HepG2 (cell line): Measurements from ENCODE around the gene EMILIN3. TPM values are rescaled to one million over a fixed set of nuclear protein-coding genes. Genes with fewer than 3 reads are reported as not detected.

Source experiments
- FOXA1 ChIP-seq, 2 experiments: fragments of 450-650 bp in 1 of 2; sonication (generic) in 1 of 2; formaldehyde crosslinking in 1 of 2; IDR thresholded peaks; 2 replicates each; pipeline versions ENCODE4 v1.4.0 to v1.6.1; 2016 to 2020; ENCODE audit warnings: missing genetic modification reagents in 1 of 2
- GABPB1 ChIP-seq: IDR thresholded peaks from 2 replicates; pipeline ENCODE4 v1.6.1; 2016; ENCODE audit warnings: mild to moderate bottlenecking, missing genetic modification reagents, moderate library complexity, missing compliant biosample characterization
- HNRNPLL ChIP-seq: fragments of 200-400 bp; formaldehyde crosslinking; IDR thresholded peaks from 2 replicates; pipeline ENCODE4 v1.6.1; 2017; ENCODE audit warnings: mild to moderate bottlenecking, low read depth, low read length; ENCODE audit not compliant: poor library complexity, severe bottlenecking
- SMAD1 ChIP-seq: sonication (generic); formaldehyde crosslinking; IDR thresholded peaks from 2 replicates; pipeline ENCODE4 v1.4.0; 2020; ENCODE audit warnings: missing genetic modification reagents, low read depth, mild to moderate bottlenecking, borderline replicate concordance
- TCF12 ChIP-seq, 2 experiments: fragments of 450-650 bp in 1 of 2; sonication (generic) in 1 of 2; formaldehyde crosslinking in 1 of 2; IDR thresholded peaks; 2 replicates each; pipeline versions ENCODE4 v1.6.1 to v1.8.0; 2017 to 2022; ENCODE audit warnings: antibody characterized with exemption in 1 of 2, mild to moderate bottlenecking in 1 of 2, missing genetic modification reagents in 1 of 2, moderate library complexity in 1 of 2
- TP53 ChIP-seq: sonication (generic); formaldehyde crosslinking; conservative IDR thresholded peaks from 2 replicates; pipeline ENCODE4 v1.4.0; 2020; ENCODE audit warnings: missing genetic modification reagents
- ZNF224 ChIP-seq: sonication (generic); formaldehyde crosslinking; IDR thresholded peaks from 2 replicates; pipeline ENCODE4 v1.5.0; 2020; ENCODE audit warnings: mild to moderate bottlenecking, missing genetic modification reagents
- ZNF543 ChIP-seq: sonication (generic); formaldehyde crosslinking; IDR thresholded peaks from 2 replicates; pipeline ENCODE4 v1.4.0; 2020; ENCODE audit warnings: mild to moderate bottlenecking, missing genetic modification reagents
- polyA plus RNA-seq, 8 experiments: library from polyadenylated mRNA; depleted of rRNA in 3 of 8; stranded (reverse) in 7 of 8; unstranded in 1 of 8; fragments of >200 nt; fragmentation: Illumina TruSeq in 4 of 8; extraction: Trizol in 4 of 8; gene quantifications; 2 replicates each; pipeline versions ENCODE4 v1.2.1 to v1.2.3, GENCODE V29; 2011 to 2016; ENCODE audit warnings: low read depth in 4 of 8, missing spikeins in 1 of 8, mixed read lengths in 1 of 8; ENCODE audit not compliant: insufficient read depth in 1 of 8
- total RNA-seq, 5 experiments: library from RNA; depleted of rRNA; stranded (reverse); fragments of >200 nt; fragmentation: Illumina TruSeq; extraction: Trizol; gene quantifications; 2 replicates each; pipeline ENCODE4 v1.2.3, GENCODE V29; 2016; ENCODE audit warnings: low read depth in 1 of 5
- TF ChIP-seq, protein P1 (sequence below): IDR thresholded peaks from 2 replicates; pipeline ENCODE4 v1.6.1; 2016; ENCODE audit warnings: mild to moderate bottlenecking, missing biosample characterization, missing genetic modification reagents
- TF ChIP-seq, protein P2 (sequence below): sonication (generic); formaldehyde crosslinking; IDR thresholded peaks from 2 replicates; pipeline ENCODE4 v1.5.1; 2020; ENCODE audit warnings: mild to moderate bottlenecking, missing genetic modification reagents, borderline replicate concordance
- TF ChIP-seq, protein P3 (sequence below): sonication (generic); formaldehyde crosslinking; IDR thresholded peaks from 2 replicates; pipeline ENCODE4 v1.4.0; 2020; ENCODE audit warnings: mild to moderate bottlenecking, missing genetic modification reagents
- TF ChIP-seq, protein P4 (sequence below): sonication (generic); formaldehyde crosslinking; IDR thresholded peaks from 2 replicates; pipeline ENCODE4 v1.8.0; 2022; ENCODE audit warnings: mild to moderate bottlenecking, missing genetic modification reagents, borderline replicate concordance
- TF ChIP-seq, protein P5 (sequence below): sonication (generic); formaldehyde crosslinking; IDR thresholded peaks from 2 replicates; pipeline ENCODE4 v1.4.0; 2020; ENCODE audit warnings: missing genetic modification reagents

EMILIN3 gene
- total and polyA plus RNA-seq, 2 of the 13 experiments (the other 11 are each of a cell fraction or from before 2014, with no cell fraction given) = 0.25 to 0.29 TPM

DNA sequence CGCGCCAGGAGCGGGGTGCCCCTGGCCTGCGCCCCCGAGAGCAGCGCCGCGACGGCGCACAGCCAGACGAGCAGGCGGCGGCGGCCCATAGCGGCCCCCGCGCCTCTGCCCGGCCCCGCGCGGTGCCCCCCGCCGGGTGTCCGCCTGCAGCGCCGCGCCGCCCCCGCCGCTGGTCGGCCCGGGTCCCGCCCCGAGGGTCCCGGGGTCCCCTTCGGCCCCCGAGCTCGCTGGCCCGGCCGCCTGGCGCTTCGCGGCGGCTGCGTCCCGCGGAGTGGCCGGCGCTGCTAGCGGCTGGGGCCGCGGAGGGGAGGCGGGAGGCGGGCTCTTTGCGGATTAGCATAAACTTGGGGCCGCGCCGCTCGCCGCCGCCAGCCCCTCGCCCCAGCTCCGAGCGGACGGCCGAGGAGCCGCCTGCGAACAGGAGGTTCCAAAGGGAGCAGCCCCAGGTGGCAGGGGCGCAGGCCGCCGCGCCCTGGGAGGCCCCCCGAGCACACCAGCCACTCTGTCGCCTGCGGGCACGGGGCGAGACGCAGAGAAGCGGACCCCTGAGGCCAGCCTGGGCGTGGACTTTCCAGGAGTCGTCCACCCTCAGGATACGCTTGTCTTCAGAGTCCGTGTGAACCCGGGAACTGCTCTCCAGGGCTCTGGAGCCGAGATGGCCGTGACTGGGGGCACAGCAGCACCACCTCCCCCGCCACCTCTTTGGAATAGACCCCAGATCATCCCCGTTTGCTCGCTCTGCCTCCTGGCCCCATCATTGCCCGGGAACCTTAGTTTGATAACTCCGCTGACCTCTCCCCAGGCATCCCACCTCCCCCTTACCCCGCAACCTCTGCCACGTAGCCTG lies at the start of gene EMILIN3 (continued):
- TF ChIP-seq, protein P1, sequence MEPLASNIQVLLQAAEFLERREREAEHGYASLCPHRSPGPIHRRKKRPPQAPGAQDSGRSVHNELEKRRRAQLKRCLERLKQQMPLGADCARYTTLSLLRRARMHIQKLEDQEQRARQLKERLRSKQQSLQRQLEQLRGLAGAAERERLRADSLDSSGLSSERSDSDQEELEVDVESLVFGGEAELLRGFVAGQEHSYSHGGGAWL = peak; percentile 55; the same call in 1 of the 2 replicates
- TF ChIP-seq FOXA1 (IDR thresholded peaks at IDR 0.05) (no peak), FOXA1 (CRISPR knock-in tag; IDR thresholded peaks at IDR 0.05) (no peak), ZNF543 (CRISPR knock-in tag) (no peak), TCF12 (IDR thresholded peaks at IDR 0.05) (no peak), TCF12 (CRISPR knock-in tag; IDR thresholded peaks at IDR 0.05) (0 out of 2 replicates have a peak, but pooled peaks have one; percentile 41), TP53 (CRISPR knock-in tag) (no peak), GABPB1 (peak; percentile 24; the same call in 1 of the 2 replicates), SMAD1 (peak; percentile 43; the same call in 1 of the 2 replicates), HNRNPLL (peak; percentile 85), ZNF224 (CRISPR knock-in tag) (no peak)
- TF ChIP-seq, protein P2, sequence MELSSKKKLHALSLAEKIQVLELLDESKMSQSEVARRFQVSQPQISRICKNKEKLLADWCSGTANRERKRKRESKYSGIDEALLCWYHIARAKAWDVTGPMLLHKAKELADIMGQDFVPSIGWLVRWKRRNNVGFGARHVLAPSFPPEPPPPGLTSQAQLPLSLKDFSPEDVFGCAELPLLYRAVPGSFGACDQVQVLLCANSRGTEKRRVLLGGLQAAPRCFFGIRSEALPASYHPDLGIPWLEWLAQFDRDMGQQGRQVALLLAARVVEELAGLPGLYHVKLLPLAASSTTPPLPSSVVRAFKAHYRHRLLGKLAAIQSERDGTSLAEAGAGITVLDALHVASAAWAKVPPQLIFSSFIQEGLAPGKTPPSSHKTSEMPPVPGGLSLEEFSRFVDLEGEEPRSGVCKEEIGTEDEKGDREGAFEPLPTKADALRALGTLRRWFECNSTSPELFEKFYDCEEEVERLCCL (CRISPR knock-in tag) = no peak
- TF ChIP-seq, protein P3, sequence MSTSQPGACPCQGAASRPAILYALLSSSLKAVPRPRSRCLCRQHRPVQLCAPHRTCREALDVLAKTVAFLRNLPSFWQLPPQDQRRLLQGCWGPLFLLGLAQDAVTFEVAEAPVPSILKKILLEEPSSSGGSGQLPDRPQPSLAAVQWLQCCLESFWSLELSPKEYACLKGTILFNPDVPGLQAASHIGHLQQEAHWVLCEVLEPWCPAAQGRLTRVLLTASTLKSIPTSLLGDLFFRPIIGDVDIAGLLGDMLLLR = peak; percentile 68; the same call in 1 of the 2 replicates
- TF ChIP-seq, protein P4, sequence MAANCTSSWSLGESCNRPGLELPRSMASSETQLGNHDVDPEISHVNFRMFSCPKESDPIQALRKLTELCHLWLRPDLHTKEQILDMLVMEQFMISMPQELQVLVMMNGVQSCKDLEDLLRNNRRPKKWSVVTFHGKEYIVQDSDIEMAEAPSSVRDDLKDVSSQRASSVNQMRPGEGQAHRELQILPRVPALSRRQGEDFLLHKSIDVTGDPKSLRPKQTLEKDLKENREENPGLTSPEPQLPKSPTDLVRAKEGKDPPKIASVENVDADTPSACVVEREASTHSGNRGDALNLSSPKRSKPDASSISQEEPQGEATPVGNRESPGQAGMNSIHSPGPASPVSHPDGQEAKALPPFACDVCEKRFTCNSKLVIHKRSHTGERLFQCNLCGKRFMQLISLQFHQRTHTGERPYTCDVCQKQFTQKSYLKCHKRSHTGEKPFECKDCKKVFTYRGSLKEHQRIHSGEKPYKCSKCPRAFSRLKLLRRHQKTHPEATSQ = no peak
- TF ChIP-seq, protein P5, sequence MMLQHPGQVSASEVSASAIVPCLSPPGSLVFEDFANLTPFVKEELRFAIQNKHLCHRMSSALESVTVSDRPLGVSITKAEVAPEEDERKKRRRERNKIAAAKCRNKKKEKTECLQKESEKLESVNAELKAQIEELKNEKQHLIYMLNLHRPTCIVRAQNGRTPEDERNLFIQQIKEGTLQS (CRISPR knock-in tag) = 0 out of 2 replicates have a peak, but pooled peaks have one; percentile 11
- TF ChIP-seq, all 625 proteins: peak for 28
